GM04504 (cell line): ENCODE measurements around the gene CFDP1.

Experiments used
- DNase-seq: peaks from one replicate; pipeline ENCODE4 v3.0.0-alpha.2; 2012; ENCODE audit warnings: low read depth

Gene CFDP1

DNA sequence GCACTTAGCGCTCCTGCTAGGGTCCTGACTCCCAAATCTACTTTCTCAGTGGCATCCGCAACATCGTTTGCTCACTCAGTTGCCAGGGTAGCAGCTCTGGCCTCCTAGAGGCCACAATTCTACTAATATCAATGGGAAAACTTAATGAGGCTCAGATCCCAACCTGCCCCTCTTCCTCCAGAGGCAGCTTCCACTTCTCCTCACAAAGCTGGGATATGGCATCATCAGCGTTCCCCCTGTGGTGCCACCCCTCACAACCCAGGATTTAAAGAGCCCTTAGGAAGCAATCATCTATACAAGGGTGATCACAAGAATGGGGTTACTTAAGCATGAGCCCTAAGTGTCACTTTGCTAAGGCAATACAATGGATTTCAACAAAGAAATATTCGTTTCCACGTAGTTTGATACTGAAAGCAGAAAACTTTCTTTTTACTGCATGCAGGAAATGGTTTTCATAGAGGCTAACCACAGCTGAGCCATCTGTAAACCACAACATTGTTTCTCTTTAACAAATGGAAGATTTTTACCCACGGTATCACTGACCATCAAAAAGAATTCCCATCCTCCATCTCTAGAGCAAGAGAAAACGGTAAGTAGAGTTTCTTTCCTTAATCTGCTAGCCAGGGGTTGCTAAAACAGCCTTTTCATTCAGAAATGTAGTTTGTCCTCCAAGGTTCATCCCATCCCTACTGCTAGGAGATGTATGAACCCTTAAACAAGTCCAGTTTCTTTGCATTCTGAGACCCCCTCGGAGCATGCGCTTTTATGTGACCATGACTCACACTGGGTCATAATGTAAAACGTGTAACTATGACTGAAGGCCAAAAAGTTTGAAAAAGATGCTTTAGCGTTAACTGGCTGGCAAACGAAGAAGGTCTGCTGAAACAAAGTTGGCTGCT, 113.5 kb downstream of the CFDP1 start:
- peak; percentile 80 for DNase-seq

DNA sequence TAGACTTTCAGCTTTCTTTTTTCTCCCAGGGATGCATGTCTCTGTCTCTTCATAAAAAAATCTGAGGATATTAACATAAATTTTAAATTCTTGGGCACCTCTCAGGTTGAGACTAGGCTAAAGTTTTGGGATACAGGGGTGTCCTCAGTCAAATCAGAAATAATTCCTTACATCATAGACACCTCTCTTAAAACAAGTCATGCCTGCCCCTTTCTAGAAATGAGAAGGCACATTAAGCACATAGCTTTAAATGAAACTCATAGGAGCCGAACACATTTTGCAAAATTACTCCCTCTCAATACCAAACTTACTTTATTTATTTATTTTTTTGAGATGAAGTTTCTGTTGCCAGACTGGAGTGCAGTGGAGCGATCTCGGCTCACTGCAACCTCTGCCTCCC, 114.6 kb downstream of the CFDP1 start:
- no peak for DNase-seq

DNA sequence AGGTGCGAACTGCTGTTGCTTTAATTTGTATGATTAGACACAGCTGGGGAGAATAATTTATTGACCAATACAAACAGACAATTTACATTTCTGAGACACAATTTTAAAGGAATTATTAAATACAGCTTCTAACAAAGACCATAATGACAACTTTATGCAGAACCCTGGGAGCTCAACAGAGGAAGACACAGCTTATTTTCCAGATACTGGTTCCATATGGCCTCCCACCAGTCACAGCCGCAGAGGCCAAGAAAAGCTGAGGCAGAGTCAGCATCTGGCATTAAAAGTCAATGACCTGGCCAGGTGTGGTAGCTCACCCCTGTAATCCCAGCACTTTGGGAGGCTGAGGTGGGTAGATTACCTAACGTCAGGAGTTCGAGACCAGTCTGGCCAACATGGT, 115.8 kb downstream of the CFDP1 start:
- DNase-seq = no peak

DNA sequence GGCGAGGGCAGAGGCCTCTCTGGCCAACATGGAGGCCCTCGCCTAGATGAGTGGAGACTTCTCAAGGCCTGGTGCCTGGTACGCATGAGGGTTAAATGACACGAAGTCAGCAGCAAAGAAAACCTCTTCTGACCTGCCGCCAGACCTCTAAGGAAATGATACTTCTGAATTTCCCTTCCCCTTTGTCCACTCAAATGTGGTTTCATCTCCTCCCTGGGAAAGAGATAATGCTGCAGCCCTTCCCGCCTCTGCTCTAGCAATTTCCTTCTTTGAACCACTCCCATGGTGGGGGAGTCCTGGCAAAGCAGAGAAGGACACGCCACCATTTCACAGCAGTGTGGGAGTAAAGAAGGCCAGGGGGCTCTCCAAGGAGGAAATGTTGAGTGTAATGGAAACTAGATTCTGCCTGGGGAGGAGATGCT, 116.2 kb downstream of the CFDP1 start:
- DNase-seq = no peak

DNA sequence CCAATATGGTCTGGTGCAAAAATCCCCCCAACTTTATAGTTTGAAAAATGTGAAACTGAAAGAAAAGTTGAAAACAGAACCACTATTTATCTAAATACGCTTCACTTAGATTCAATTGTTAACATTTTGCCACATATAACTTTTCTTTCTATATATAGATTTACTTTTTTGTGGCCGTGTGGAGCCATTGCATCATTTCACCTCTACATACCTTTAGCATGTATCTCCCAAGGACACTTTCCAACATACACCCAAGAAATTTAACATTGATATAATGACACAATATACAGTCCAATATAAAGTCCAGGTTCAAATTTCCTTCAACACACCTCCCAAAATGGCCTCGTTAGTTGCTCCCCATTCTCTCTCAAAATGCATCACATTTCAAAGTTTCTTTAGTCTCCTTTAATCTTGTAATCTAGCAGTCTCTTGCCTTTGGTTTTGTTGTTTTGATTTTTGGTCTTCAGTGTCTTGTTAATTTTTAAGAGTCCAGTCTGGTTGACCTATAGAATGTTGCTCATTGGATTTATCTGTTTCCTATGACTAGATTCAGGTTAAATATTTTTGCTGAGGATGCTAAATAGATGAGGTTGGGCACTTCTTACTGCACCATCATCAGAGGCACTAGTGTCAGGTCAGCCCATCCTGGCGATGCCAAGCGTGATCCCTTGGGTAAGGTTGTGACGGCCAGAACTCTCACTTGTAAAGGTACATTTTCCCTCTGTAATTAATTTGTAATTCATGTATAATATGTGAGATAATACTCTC, 117.6 kb downstream of the CFDP1 start:
- DNase-seq = no peak

DNA sequence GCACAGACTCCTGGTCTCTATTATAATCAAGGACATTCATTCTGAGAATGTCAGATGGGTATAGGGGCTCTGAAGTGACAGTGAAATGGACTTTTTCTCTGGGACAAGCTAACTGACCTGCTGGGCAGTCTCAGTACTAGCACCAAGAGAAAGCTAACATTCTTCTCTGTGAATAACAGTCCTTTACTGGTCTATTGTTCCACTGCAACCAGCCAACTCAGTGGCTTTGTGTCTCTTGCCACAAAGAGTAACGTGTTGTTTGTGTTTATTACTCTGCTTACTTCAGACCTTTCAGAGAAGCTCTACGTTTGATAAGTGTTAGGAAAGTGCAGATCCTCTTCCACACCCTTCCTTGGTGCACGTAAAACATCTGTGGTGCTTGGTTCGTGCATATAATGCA, 120.4 kb downstream of the CFDP1 start:
- no peak for DNase-seq

DNA sequence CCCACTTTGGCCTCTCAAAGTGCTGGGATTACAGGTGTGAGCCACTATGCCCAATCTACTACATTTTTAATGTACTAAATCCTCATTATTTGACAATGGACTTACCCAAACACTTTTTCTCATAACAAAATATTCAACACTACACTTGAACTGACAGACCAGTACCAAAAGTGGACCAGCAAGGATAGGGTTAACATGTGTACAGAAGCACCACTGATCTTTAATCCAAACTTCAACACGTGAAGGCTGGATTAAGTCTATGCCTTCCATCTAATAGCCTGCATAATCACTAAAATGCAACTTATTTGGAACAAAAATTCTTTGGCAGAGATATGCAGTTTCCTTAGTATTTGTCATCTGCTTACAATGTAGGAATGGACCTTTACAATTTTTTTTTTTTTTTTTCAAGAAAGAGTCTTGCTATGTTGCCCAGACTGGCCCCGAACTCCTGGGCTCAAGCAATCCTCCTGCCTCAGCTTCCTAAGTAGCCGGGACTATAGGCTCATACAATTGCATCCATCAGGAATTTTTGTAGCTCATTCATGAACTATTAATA, 121.8 kb downstream of the CFDP1 start:
- no peak for DNase-seq

DNA sequence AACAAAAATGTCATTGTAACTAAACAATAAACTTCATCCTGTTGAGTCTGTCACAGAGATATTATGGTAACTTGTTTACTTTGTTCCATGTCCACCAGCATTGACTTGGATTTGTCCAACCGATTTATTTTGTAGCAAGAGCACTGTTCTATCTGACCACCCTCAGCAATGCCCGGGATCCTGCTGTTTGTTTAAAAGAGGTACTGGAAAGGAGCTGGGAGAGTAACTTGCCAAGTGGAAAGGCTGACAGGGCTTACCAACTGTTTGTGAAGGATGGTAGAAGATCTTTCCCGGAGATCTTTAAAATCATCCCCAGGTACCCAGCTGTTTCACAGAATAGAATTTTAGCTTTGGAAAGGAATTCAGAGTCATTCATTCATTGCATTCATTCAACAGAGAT, 122.8 kb downstream of the CFDP1 start:
- no peak for DNase-seq

DNA sequence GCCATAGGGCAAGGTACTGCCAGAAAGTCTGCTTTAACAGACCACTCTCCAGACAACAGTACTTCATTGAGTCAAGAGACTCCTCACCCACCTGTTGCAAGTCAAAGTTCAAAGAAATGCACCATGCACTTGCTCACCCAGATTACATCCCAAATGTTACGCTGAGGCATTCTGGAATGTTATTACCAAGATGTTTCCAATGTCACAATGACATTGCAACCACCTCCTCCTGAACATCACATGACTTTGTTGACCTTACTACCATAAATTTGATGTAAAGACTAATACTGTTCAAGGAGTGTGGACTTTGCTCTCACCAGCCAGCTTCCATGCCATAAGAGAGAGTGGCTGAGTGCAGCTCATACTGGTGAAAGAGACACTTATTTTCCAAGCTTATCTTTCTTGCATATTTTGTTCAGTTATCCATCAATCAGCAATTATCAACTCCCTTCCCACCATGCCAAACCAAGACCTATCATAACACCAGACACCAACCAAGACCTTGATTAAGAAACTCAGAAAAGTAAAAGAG, 123.3 kb downstream of the CFDP1 start:
- no peak for DNase-seq

DNA sequence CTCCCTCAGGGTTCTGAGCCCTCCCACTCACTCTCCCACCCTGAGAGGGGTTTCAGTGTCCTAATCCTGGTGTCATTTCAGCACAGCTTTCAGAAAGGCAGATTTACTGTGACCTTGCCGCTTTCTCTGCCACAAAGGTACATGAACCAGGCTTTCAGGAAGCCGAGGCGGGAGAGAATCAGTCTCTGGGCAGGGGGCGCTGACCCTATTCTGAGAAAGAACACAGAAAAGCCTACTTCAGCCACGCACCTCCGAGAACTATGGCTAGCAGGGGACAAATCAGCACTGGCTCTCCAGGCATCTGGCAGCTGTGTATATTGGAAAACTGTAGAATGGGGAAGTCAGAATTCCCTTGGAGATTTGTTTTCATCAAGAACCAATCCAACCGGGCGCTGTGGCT, 124.1 kb downstream of the CFDP1 start:
- DNase-seq = no peak

DNA sequence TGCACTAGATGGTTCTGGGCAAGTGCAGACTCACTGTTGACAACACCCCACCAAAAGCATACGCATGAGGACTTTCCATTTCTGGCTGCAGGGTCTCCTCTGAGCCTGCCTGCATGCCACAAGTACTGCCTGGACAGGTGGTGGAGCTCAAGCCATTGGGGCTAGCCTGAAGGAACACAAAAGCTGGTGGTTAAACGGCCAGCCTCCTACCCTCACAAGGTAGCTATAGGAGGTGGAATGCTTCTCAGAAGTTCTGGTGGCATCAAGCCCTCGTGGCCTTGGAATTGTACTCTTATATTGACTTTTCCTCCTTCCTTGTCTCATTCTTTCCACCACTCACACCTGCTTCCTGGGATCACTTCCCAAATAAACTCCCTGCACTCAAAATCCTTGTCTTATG, 125.3 kb downstream of the CFDP1 start:
- no peak for DNase-seq

DNA sequence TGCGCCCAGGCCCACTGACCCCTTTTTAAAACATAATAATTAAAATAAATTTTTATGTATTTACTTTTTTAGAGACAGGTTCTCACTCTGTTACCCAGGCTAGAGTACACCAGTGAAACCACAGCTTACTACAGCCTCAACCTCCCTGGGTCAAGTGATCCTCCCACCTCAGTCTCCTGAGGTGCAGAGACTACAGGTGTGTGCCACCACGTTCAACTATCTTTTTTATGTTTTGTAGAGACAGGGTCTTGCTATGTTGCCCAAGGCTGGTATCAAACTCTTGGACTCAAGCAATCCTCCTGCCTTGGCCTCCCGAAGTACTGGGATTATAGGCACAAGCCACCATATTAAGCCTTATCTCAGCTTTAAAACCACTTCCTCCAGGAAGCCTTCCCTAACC, 125.8 kb downstream of the CFDP1 start:
- no peak for DNase-seq

DNA sequence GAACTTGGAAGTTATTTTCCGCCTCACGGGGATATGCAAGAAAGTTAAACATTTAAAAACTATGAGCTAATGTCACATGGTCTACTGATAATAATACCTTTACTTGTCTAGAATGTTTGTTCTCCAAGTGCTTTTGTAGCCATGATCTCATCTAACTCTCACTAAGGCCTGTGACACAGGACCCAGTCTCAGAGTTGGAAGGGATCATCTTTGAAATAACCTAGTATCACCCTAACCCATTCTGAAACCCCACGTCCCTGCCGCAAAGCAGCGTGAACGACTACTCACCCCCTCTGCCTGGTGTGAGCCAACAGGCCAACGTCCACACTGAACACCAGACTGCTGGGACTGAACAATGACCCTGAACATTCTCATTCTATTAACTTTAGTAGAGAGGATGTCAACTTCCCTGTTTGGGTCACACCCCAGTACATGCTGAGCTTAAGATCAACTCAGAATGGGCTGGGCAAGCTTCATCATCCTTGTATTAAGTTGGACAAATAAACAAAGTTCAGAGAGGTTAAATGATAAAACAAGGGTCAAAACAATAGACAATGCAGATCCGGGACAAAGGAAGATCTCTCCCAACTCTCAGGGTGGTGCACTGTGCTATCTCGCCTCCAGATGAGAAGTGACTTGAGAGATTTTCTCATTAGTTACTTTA, 127.1 kb downstream of the CFDP1 start:
- no peak for DNase-seq

DNA sequence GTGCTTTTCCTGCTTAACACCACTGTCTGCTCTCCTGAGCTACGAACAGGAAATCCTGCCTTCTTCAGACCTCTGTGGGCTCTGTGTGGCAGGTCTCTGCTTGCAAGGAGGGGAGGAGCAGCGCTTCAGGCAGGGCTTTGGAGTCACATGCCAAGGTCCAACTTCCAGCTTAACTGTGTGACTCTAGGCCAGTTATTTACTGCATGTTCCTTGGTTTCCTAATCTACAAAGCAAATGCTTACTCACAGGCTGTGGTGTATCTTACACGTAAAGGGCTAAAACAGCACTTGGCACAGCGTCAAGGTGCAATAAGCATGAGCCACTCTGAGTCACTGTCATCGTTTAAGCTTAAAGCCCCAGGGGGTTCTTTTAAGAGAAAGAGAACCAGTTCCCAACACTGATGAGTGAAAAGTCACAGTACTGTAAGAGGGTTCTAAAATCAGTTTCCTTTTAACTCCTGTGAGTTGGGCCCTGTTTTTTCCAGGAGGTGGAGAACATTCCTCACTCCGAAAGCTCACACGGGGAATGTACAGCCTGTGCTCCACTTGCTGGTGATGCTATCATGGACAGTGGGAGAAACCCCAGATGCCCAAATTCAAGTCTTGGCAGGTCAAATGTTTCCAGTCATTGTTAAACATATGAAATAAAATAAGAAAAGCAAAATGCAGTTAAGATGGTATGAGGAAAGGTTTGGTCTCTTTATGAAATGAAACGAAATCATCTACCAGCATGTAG, 127.8 kb downstream of the CFDP1 start:
- DNase-seq = peak; percentile 100

DNA sequence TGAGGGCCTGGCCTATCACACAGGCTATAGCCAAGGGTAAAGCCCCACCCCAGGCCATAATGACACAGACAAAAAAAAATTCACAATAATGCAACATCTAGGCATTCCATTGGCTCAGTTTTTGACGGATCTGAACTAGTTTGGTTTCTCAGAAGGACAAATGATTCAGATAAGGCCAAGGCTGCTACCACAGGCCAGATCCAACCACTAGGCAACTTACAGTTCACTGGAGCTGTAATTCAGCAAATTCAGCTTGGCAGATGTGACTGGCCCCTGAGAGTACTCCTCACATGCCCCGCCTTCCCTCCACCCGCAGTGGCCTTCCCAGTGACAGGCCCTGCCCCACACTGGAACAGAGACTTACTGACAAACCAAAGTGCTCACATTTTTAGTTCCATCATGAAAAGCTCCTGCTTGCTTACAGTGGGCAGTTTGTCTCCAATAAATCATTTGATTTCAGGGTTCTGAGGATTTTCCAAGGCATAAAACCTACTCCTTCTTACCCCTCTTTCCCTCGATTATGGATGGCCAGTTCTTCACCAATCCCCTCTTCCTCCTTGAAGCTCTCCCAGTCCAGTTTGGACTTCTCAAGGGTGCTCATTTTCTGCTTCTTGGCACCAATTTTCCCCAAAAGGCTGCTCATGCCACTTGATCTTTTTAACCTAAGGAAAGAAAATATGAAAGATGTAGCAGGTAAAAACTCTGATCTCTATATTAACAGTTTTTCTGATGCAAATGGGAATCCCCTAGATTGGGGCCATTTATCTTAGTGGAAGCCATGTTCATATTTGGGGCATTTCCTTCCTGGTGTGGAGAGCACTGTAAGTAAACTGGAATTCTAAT, 128.6 kb downstream of the CFDP1 start:
- peak; percentile 92 for DNase-seq

DNA sequence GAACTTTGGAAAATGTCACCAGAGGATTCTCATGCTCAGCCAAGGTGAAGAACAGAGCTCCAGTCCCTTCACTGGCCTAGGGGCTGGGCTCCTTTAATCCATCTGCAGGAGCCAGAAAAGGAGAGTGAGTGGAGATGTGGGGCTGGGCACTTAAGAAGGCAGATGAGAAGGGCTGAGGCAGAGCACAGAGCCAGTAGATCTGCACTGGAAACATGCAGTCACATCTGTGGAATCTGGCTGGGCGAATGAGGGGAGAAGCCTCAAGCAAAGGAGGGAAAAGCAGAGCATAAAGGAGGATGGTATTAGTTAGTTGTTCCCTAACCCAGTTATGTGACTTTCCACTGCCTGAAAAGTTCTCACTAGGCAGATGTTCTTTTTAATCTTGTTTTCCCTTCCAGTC, 131.5 kb downstream of the CFDP1 start:
- DNase-seq = no peak

DNA sequence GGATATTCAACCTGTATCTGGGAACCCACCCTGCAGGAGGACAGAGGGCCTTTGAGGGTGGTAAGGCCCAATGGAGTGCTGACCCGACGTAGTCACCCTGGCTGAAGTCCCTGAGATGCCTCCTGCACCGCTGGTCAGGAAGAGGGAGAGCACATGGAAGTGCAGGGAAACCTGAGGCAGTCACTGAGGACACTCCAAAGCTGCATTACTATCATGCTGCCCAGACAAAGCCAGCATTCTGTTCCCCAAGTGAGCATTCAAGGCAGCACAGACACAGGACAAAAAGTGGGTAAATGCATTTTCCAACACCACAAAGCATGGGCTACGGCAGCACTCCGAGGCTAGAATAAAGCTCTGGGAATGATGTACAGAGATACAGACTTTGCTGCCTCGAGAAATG, 135.0 kb downstream of the CFDP1 start:
- DNase-seq = no peak

DNA sequence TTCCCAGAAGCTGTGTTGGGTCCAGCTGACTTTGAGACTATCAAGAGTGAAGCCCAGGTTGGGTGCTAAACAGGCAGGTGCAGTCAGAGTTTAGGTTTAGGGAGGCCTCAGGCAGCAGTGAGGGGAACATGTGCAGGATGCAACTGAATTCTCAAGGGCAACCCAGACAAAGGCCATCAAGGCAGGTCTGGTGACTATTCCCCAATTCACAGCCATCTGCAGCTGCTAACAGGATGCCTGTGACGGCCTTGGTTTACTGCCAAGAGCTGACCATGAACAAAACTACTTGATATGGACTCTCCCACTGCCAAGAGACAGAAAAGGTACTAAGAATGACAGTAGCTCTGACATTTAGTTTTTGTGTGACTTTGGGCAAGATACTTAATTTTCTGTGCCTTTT, 136.7 kb downstream of the CFDP1 start:
- no peak for DNase-seq

DNA sequence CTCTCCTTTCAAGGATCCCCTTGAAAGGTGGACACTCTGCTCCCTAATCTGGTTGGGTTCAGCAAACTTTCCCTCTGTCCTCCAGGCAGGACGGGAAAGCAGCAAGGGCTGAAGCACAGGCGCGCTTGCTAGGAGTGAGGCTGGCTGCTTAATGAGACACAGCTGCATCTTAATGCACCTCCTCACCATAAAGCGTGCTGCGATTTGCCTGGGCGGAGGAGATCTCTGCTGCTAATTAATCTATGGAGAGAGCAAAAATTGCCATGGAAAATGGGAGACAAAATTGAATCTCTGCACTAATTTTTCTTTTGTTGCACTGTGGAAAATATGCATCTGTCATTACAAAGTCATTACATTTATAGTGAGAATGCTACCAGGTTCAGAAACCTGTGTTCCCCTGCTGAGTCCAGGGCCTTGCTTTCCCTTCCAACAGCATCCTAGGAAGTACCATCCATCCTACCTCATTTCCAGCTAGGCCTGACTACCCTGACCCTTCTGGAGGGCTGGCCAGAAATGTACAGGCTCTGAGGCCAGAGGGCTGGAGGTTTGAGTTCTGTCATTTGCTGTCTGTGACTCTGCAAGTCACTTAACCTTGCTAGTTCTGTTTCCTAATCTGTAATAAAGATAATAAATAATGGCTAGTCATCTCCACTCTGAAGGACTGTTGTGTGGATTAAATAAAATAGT, 138.4 kb downstream of the CFDP1 start:
- DNase-seq = no peak

DNA sequence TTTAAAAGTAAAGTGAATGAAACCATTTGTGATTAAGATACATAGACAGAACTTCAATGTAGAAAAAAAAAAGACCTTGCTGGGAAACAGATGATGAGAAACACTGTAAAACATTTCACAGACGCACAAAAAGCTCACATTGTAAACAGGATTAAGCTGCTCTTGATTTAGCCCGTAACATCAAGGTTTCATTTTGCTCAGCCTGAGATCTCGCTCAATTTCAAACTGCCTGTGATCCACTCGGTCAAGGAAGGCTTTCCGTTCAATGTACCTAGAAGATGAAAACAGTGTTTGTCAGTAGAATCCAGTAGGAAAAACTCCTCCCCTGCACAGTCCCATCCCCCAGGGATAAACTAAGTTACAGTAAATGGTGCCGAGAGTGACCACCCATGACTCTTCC, 139.5 kb downstream of the CFDP1 start:
- no peak for DNase-seq
